OCI-LY1 (cell line): Measurements from ENCODE around the gene MX1.

Experiments
- H2AFZ ChIP-seq: fragments of 200-600 bp; sonication (generic), shearing (Covaris generic); 2 replicates; pipeline ENCODE4 v1.6.0; 2014; ENCODE audit warnings: antibody characterized with exemption, mild to moderate bottlenecking, low read length
- H3F3A ChIP-seq: fragments of 200-600 bp; sonication (generic), shearing (Covaris generic); 2 replicates; pipeline ENCODE4 v1.6.0; 2014; ENCODE audit warnings: mild to moderate bottlenecking, antibody characterized with exemption, low read length, moderate library complexity; ENCODE audit not compliant: insufficient read depth
- H3K27ac ChIP-seq: fragments of 200-600 bp; sonication (generic); 2 replicates; pipeline ENCODE4 v1.5.1; 2014; ENCODE audit warnings: low read length, mixed run types, mild to moderate bottlenecking, low read depth; ENCODE audit not compliant: poor library complexity, severe bottlenecking
- H3K27me3 ChIP-seq: fragments of 200-600 bp; sonication (generic); 2 replicates; pipeline ENCODE4 v1.6.0; 2014; ENCODE audit warnings: antibody characterized with exemption, mild to moderate bottlenecking, low read length, moderate library complexity; ENCODE audit not compliant: insufficient read depth
- H3K36me3 ChIP-seq: fragments of 200-600 bp; sonication (generic); 2 replicates; pipeline ENCODE4 v1.6.1; 2014; ENCODE audit warnings: mild to moderate bottlenecking, antibody characterized with exemption, low read length, moderate library complexity, mixed read lengths; ENCODE audit not compliant: insufficient read depth
- H3K4me1 ChIP-seq: fragments of 200-600 bp; sonication (generic); 2 replicates; pipeline ENCODE4 v1.5.1; 2014; ENCODE audit warnings: mild to moderate bottlenecking, low read length, moderate library complexity; ENCODE audit not compliant: insufficient read depth, severe bottlenecking
- H3K4me2 ChIP-seq: fragments of 200-600 bp; sonication (generic), shearing (Covaris generic); 2 replicates; pipeline ENCODE4 v1.6.1; 2014; ENCODE audit warnings: low read length
- H3K4me3 ChIP-seq: fragments of 200-600 bp; sonication (generic); 2 replicates; pipeline ENCODE4 v1.5.1; 2014; ENCODE audit warnings: low read length, low read depth, mild to moderate bottlenecking, mixed read lengths; ENCODE audit not compliant: poor library complexity, severe bottlenecking
- H3K79me2 ChIP-seq: fragments of 200-600 bp; shearing (Covaris generic); 2 replicates; pipeline ENCODE4 v1.6.1; 2016; ENCODE audit warnings: mixed run types, low read length, mixed read lengths; ENCODE audit not compliant: insufficient read depth
- H3K9ac ChIP-seq: fragments of 200-600 bp; sonication (generic), shearing (Covaris generic); 2 replicates; pipeline ENCODE4 v1.6.1; 2014; ENCODE audit warnings: mild to moderate bottlenecking, low read length, mixed read lengths
- H3K9me2 ChIP-seq: fragments of 200-600 bp; sonication (generic), shearing (Covaris generic); 2 replicates; pipeline ENCODE4 v1.6.1; 2014; ENCODE audit warnings: low read depth, mild to moderate bottlenecking, low read length, mixed read lengths
- H3K9me3 ChIP-seq: fragments of 200-600 bp; shearing (Covaris generic); 2 replicates; pipeline ENCODE4 v1.6.1; 2014; ENCODE audit warnings: low read length, mixed read lengths
- H4K20me1 ChIP-seq: fragments of 200-600 bp; sonication (generic), shearing (Covaris generic); 2 replicates; pipeline ENCODE4 v1.6.0; 2016; ENCODE audit warnings: mild to moderate bottlenecking, low read length; ENCODE audit not compliant: insufficient read depth
- CTCF ChIP-seq: fragments of 200-600 bp; sonication (generic), shearing (Covaris generic); IDR thresholded peaks from 2 replicates; pipeline ENCODE4 v1.5.1; 2017; ENCODE audit warnings: mild to moderate bottlenecking, antibody characterized with exemption, low read length, moderate library complexity, mixed read lengths
- EZH2 ChIP-seq: fragments of 200-600 bp; sonication (generic), shearing (Covaris generic); IDR thresholded peaks from 2 replicates; pipeline ENCODE4 v1.8.0; 2017; ENCODE audit warnings: borderline replicate concordance, mixed run types, mild to moderate bottlenecking, antibody characterized with exemption, low read length, moderate library complexity, mixed read lengths

The MX1 gene

GRCh38 chr21:41451753-41452676 is 26.0 kb downstream of the MX1 start:
- no peak overlapping the region for H3K4me2 ChIP-seq
- no peaks in the 10 kb centered on the region for H3K79me2 ChIP-seq
- TF ChIP-seq EZH2 = no peak
- no peak for TF ChIP-seq CTCF

GRCh38 chr21:41453198-41453597 is 27.2 kb downstream of the MX1 start:
- Histone ChIP-seq H3K36me3 (peaks cover 27% of the 10 kb centered on the region), H3K4me3 (no peak overlapping the region), H3K9ac (no peak overlapping the region), H3K9me2 (no peaks in the 10 kb centered on the region), H3K4me1 (no peaks in the 10 kb centered on the region), H3K79me2 (no peaks in the 10 kb centered on the region), H3K27me3 (no peaks in the 10 kb centered on the region), H2AFZ (no peak overlapping the region), H3K9me3 (no peaks in the 10 kb centered on the region), H3K4me2 (no peak overlapping the region), H3K27ac (no peak overlapping the region), H4K20me1 (no peaks in the 10 kb centered on the region), H3F3A (no peaks in the 10 kb centered on the region)
- TF ChIP-seq CTCF (no peak), EZH2 (no peak)

More at GRCh38 chr21:41451753-41452676, 26.0 kb downstream of the MX1 start:
- Histone ChIP-seq H3F3A (no peaks in the 10 kb centered on the region), H3K36me3 (peaks cover 38% of the 10 kb centered on the region), H3K9ac (no peak overlapping the region), H2AFZ (no peak overlapping the region), H3K27ac (no peak overlapping the region), H3K9me3 (no peaks in the 10 kb centered on the region), H3K4me1 (no peaks in the 10 kb centered on the region), H3K4me3 (no peak overlapping the region), H4K20me1 (no peaks in the 10 kb centered on the region), H3K27me3 (no peaks in the 10 kb centered on the region), H3K9me2 (no peaks in the 10 kb centered on the region)

- no peaks in the 10 kb centered on the region for H3F3A ChIP-seq
- no peaks in the 10 kb centered on the region for H3K79me2 ChIP-seq
- H3K4me3 ChIP-seq = no peak overlapping the region
- no peaks in the 10 kb centered on the region for H3K9me2 ChIP-seq
- peaks cover 32% of the 10 kb centered on the region for H3K36me3 ChIP-seq
- no peaks in the 10 kb centered on the region for H3K4me1 ChIP-seq
- H4K20me1 ChIP-seq = no peaks in the 10 kb centered on the region
- TF ChIP-seq EZH2 = no peak
- TF ChIP-seq CTCF = no peak
- no peaks in the 10 kb centered on the region for H3K27me3 ChIP-seq
- no peaks in the 10 kb centered on the region for H3K9me3 ChIP-seq
- no peak overlapping the region for H2AFZ ChIP-seq
- no peak overlapping the region for H3K9ac ChIP-seq
- no peak overlapping the region for H3K4me2 ChIP-seq
- no peak overlapping the region for H3K27ac ChIP-seq
These were observed 27.7 kb downstream of the MX1 start for GRCh38 chr21:41453761-41454160.
